ENCODE results near the gene LHFPL6. TPM values are rescaled to one million over a fixed set of nuclear protein-coding genes. Genes with fewer than 3 reads are reported as not detected.

The LHFPL6 gene
- 6.6 to 8.7 TPM (median 8.0 TPM) in 5 replicates for total RNA-seq (2022; extraction: Qiagen RNA extraction)

GRCh38 chr13:39602614-39603366, at the start of gene LHFPL6:
Gene LHFPL6 (minus strand): TSS chr13:39603193.

Other genes with a start within 250 kb of the LHFPL6 start
- gene COG6, start 52.5 kb upstream of the LHFPL6 start, total RNA-seq (2022; extraction: Qiagen RNA extraction), result 3.8 to 5.3 TPM (median 4.7 TPM) in 5 replicates

All from A549 treated with AZD2906 at 1 μM for 4 hours (cell line).